Posterior vena cava (tissue), 2 donors: ENCODE results near the gene OR5A2. TPM values are rescaled to one million over a fixed set of nuclear protein-coding genes. Genes with fewer than 3 reads are reported as not detected.
"Not testable (repeated sequence)": the region's sequence is repeated elsewhere in the genome, so short reads cannot be mapped to it uniquely, and the experiment has no call there.

Source experiments
- DNase-seq: peaks from one replicate; pipeline ENCODE4 v3.0.0-alpha.2; 2020; ENCODE audit warnings: low spot score
- intact Hi-C, 2 donors: fragments of 100-400 bp; cut with DNase I; formaldehyde crosslinking; loops; one replicate each; pipeline versions ENCODE4 v1.14.1 to v1.14.2; 2022 to 2023
- long read RNA-seq, 2 donors: library from polyadenylated mRNA; unstranded; transcript quantifications; one replicate each; pipeline ENCODE4 v2.0.0, GENCODE V29; 2020 to 2021
- total RNA-seq, 2 donors: library from RNA; stranded (reverse); fragmentation: NEBNext Ultra II Directional; extraction: Animal tissue kit (Norgen Biotek cat#: 25700); gene quantifications; one replicate each; pipeline ENCODE4 v1.2.1, GENCODE V29; 2021
- donor health status: DM: yes; HTN: yes; CAD: no.
- donor health status: DM: yes; HTN: yes; CAD: no.

The OR5A2 gene, protein sequence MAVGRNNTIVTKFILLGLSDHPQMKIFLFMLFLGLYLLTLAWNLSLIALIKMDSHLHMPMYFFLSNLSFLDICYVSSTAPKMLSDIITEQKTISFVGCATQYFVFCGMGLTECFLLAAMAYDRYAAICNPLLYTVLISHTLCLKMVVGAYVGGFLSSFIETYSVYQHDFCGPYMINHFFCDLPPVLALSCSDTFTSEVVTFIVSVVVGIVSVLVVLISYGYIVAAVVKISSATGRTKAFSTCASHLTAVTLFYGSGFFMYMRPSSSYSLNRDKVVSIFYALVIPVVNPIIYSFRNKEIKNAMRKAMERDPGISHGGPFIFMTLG
- not detected for total RNA-seq
- long read RNA-seq, donor 1 = 0 reads
- long read RNA-seq, donor 2 = 0 reads

GRCh38 chr11:59426361-59427067, at the start of gene OR5A2:
Gene OR5A2 (minus strand): TSS chr11:59426413. CDS start chr11:59422953, 3,460 bp downstream.
- intact Hi-C loops = no loop called here
- no peak for DNase-seq

- intact Hi-C loops = no loop called here
- no peak for DNase-seq
Measured at GRCh38 chr11:59475176-59475575, 49.0 kb upstream of the OR5A2 start.

GRCh38 chr11:59473015-59473414, 46.8 kb upstream of the OR5A2 start, which contains the start of gene OR4D10:
Gene OR4D10 (plus strand): TSS chr11:59473315. CDS start chr11:59477430, 4,115 bp downstream.
- intact Hi-C loops = no loop called here
- DNase-seq = no peak

GRCh38 chr11:59463190-59463641, 37.0 kb upstream of the OR5A2 start:
- intact Hi-C loops = no loop called here
- DNase-seq = no peak

- intact Hi-C loops = no loop called here
- no peak for DNase-seq
Measured at GRCh38 chr11:59459916-59460315, 33.7 kb upstream of the OR5A2 start.

DNA sequence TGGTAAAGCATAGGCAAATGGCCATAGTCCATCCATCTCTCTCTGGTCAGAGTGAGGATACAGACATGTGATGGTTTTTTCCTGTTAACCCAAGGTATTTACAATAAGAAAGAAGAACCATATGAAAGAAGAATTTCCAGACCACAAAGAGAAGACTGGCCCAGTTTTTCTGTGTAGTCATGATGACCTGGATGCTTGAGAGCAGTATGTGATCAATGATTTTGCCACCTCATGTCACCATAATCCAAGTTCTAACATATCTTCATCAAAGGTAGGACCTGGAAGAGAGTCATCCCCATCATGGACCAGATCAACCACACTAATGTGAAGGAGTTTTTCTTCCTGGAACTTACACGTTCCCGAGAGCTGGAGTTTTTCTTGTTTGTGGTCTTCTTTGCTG, 30.4 kb upstream of the OR5A2 start, which contains the start of gene OR4D6:
TSS of gene OR4D6 (plus strand) at position 301 of the 400 bp plus-strand sequence. CDS start at position 301, 0 bp downstream.
- DNase-seq = no peak
- intact Hi-C loops = no loop called here

- intact Hi-C loops = no loop called here
- no peak for DNase-seq
Measured at GRCh38 chr11:59448484-59448883, 22.3 kb upstream of the OR5A2 start.

DNA sequence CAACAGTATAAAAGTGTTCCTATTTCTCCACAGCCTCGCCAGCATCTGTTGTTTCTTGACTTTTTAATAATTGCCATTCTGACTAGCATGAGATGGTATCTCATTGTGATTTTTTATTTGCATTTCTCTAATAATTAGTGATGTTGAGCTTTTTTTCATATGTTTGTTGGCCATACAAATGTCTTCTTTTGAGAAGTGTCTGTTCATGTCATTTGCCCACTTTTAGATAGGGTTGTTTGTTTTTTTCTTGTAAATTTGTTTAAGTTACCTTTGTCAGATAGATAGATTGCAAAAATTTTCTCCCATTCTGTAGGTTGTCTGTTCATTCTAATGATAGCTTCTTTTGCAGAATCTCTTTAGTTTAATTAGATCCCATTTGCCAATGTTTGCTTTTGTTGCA, 19.4 kb upstream of the OR5A2 start:
- DNase-seq, intact Hi-C loops: not testable (repeated sequence)

DNA sequence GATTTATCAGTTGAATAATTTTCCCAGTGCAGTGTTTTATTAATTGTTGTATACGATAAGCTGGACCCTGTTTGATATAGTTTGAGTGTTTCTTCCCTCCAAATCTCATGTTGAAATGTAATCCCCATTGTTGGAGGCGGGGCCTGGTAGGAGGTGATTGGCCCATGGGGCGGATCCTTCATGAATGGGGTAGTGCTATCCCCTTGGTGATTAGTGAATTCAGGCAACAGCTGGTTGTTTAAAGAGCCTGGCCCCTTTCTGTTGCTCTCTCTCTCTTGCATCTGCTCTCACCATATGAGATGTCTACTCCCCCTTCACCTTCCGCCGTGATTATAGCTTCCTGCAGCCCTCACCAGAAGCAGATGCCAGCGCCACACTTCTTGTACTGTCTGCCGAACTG, 11.6 kb upstream of the OR5A2 start:
- intact Hi-C loops = no loop called here
- DNase-seq = no peak

GRCh38 chr11:59436169-59436568, 10.0 kb upstream of the OR5A2 start, which contains the start of gene OR5A1:
Gene OR5A1 (plus strand): TSS chr11:59436469. CDS start chr11:59443169, 6,700 bp downstream.
- intact Hi-C loops = no loop called here
- DNase-seq = no peak

DNA sequence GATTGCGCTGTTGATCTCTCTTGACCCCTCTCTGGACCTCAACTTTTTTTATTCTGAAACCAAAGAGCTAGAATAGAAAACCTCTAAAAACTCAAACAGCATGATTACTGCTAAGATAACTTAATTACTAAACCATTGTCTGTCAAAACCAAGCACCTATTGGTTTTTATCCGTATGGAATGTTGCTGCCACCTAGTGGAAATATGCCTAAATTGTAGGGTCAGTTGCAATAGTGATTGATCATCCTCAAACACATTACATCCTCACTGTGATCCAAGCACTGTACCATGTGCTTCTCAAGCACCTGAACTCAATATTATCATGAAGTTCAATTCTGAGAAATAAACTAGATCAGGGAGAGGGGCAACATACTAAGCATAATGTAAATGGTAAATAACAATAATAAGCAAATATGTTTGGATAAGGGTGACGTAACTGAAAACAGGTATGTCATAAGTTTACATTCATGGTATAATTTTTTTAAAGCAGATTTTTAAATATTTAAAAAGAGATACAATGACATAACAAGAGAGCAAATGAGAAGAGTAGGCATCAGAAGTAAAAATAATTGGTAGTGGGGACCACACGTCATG, 3.8 kb upstream of the OR5A2 start:
- DNase-seq = no peak
- intact Hi-C loops = no loop called here

DNA sequence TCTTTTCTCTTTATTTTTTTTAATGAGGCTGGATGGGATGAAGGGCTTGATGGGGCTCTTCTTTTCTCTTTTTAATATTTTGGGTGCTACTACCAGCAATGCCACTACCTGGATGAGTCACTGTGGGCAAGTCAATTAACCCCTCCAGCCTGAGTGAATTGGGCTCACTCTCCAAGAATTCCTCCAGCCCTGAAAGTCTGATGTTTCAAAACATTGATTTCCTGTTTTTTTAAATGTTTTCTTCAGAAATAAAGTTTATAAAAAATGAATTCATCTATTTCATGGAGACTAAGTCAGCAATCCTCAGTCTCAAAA, 812 bp upstream of the OR5A2 start:
- intact Hi-C loops = no loop called here
- DNase-seq = no peak

DNA sequence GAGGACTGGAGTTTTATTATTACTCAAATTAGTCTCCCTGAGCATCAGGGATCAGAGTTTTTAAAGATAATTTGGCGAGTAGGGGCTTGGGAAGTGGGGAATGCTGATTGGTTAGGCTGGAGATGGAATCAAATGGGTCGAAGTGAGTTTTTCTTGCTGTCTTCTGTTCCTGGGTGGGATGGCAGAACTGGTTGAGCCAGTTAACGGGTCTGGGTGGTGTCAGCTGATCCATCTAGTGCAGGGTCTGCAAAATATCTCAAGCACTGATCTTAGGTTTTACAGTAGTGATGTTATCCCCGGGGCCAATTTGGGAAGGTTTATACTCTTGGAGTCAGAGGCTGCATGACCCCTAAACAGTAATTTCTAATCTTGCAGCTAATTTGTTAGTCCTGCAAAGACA, 1.1 kb downstream of the OR5A2 start:
- intact Hi-C loops = no loop called here
- no peak for DNase-seq

DNA sequence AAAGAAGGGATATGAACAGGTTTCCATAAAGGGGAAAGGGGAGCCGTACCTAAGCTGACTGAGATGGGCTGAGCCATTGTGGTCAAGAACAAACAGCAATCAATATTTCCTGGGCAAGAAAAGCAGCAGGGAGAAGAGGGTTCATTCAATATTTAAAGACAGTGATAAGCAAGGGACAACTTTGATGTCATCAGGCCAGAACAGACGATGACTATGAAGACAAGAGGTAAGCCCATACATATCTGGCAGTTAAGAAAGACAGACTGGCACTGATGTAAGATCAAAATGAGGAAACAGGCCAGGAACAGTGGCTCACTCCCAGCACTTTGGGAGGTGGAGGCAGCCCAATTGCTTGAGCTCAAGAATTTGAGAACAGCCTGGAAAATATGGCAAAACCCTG, 2.4 kb downstream of the OR5A2 start:
- DNase-seq = no peak
- intact Hi-C loops = loop anchor here in 1 of 2 donors (2.0 kb wide), 1 partner anchor 19 kb away; no protein-coding TSS in a partner anchor

DNA sequence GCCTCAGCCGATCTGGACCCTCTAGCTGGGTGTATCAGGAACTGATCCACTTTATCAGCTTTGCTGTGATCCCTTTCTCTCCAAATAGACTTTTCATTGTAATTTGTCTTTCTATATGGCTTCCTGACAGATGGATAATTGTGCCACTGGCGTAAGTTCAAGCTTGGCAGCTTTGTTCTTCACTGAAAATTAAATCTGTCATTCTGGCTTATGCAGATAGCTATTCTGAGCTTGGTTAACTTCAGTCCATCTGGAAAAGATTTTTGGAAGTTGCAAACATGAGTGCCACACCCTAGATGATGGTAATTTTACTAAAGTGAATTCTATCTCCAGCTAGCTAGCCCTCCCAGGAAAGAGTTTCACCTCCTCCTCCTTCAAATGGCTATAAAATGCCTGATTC, 8.1 kb downstream of the OR5A2 start:
- DNase-seq = no peak
- intact Hi-C loops = no loop called here

GRCh38 chr11:59417023-59417422, 9.2 kb downstream of the OR5A2 start:
- no peak for DNase-seq
- intact Hi-C loops = no loop called here

- intact Hi-C loops = no loop called here
- no peak for DNase-seq
Measured at GRCh38 chr11:59416613-59417012, 9.6 kb downstream of the OR5A2 start.

- intact Hi-C loops = no loop called here
- DNase-seq = no peak
Measured at GRCh38 chr11:59415111-59415510, 11.1 kb downstream of the OR5A2 start.

DNA sequence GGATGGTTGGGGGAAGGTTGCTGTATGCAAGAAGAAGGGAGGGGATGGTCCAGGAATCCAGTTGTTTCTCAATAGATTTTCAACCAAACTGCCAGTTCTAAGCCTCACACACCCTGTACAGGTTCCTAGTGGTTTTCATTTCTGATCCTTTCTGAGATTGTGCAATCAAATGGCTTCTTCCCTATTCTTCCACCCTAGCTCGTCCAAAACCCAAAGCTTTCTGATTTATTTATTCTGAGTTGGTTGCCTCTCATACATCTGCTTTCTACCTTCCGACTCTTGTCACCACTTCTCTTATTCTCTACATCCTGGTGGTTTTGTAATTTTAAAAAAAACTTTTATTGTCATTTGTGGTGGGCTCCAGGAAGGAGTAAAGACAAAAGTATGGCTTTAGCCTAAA, 12.6 kb downstream of the OR5A2 start:
- DNase-seq = no peak
- intact Hi-C loops = no loop called here

- intact Hi-C loops = no loop called here
- DNase-seq = no peak
Measured at GRCh38 chr11:59403546-59403945, 22.7 kb downstream of the OR5A2 start.
